HG02885 (cell line): ENCODE results near the gene KCNG2.

Experiments used
- ATAC-seq: cut with Tn5 transposase; IDR thresholded peaks from one replicate; pipeline ENCODE4 v1.9.1; 2021; ENCODE audit warnings: mild to moderate bottlenecking; ENCODE audit not compliant: unreplicated experiment, poor library complexity

KCNG2 gene

DNA sequence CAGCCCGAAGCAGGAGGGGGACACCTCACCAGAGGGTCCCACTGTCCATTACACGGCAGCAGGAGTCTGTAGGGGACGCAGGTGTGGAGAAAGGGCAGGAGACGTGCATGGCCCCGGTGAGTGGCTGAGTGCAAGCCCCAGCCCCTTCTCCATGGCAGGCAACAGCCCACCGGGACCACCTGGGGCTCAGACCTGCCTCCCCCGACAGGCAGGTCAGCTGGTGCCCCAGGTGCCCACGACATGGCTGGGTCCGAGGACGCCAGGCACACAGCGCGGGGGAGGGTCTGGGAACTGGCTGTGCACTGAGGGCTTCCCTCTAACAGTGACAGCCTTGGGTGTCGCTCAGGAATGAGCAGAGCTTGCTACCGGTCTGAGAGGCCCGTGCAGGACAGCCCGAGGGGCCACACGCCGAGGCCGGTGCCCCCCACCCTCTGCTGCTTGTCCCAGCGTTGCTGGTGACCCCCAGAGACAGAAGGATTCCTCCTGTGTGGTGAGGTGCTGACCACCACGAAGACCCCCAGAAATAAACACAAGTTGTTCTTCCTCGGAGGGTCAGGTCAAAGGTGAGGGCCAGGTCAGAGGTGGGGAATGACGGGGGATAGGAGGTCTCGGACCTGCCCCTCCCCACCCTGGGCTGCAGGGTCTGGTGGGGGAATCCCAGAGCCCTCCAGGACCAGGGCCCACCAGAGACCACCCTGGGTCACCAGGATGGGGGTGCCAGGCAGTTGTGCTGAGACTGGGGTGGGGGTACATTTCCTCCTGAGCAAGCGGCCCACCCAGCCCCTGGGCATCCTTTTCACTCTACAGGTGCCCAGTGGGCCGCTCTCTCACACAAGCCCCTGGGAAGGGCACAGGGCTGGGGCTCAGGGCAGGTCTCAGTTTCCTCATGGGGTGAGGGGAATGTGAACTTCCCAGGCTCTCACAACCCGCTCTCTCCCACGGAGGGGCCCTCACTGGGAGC is 103.2 kb downstream of the KCNG2 start:
- ATAC-seq = no peak

DNA sequence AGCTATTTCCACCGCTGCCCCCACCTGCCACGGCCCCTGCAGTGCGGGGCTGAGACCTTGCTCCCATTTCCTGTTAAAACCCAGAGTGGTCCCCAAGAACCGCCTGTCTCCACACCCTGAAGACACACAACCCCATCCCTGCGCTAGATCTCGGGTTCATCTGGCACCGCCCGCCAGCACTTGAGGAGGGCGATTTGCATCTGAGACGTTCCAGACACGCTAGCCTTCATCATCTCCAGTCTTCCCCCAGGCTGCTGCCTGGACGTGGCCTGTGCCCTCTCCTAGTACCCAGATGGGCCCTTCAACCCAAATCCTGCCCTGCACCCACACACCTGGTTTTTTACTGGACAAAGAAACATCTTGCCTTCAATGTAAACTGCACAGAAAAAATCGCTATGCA is 103.9 kb downstream of the KCNG2 start:
- ATAC-seq = no peak

DNA sequence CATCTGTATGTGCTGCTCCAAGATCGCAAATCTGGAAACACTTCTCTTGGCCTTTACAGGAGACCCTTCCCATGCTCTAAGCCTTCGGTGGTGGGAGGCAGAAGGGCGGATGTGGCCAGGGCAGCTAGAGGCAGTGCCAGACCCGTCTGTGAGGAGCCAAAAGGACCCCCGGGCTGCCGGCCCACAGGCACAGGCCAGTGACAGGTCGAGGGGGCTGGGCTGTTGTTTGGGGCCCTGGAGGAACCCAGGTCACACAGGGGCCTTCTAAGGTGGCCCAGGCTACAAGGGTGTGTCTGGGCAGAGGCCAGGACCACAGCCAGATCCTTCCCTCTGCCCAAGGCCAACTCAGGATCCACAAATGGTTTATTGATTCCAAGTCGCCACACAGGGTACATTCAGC is 104.3 kb downstream of the KCNG2 start:
- ATAC-seq = no peak

DNA sequence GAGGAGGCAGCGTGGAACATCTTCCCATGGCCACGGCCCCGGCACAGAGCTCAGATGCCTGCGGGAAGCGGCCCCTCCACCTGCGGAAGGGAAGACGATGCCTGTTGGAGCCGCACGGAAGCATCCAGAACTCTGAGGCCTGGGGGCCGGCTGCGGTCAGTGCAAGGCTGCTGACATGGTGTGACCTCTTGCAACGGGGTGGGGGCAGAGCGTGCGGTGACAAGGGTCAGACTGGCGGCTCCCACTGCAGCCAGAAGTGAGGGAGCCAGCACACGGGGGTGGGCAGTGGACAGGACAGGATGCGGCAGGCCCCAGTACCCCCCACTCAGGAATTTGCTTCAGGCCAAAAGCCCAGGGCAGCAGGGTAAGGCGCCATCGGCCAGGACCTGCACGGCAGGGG is 104.9 kb downstream of the KCNG2 start:
- ATAC-seq = no peak

DNA sequence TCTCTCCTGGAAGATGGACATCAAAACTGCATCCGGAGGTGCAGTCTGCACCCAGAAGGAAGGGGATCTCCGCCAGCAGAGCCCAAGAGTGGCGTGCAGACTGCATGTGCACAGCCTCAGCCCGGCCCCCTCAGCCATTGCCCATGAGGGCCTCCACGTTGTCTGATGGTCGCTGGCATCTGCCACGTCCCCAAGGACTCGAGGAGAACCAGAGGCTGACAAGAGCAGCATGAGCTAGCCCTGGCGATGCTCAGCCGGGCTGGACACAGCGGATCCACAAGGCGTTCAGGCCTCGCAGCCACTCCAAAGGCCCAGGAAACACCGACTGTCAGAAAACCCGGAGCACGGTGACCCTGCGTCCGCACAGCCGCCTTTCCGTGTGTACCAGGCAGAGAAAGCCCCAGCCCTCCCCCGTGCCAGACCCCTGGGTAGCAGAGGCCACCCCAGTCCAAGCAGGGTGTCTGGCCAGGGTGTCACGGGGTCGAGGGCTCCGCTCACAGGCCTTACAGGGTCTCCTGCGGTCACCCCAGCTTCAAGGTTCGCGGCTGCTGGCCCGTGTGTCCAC is 105.4 kb downstream of the KCNG2 start:
- ATAC-seq = no peak

DNA sequence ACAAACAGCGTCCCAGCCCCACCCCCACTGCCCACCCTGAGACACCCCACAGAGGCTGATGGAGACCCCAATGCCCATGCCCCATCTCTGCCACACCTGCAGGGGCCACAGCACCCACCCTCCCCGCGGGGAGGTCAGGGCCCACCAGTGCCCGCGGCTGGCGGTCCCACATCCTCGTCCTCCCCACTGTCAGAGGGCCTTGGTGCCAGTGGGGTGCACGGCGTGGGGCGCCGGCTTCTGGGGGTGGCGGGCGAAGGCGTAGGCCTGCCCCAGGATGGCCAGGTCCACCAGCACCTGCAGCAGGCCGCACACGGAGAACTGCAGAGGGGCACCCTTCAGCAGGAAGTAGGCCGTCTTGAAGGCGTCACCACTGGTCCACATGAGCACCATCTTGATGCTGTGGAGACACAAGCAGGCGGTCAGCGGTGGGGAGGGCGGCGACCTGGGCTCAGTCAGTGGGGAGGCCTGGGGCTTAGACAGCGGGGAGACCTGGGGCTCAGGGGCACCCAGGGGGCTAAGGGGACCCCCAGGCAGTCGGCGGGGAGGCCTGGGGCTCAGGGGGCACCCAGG is 106.1 kb downstream of the KCNG2 start:
- ATAC-seq = no peak

DNA sequence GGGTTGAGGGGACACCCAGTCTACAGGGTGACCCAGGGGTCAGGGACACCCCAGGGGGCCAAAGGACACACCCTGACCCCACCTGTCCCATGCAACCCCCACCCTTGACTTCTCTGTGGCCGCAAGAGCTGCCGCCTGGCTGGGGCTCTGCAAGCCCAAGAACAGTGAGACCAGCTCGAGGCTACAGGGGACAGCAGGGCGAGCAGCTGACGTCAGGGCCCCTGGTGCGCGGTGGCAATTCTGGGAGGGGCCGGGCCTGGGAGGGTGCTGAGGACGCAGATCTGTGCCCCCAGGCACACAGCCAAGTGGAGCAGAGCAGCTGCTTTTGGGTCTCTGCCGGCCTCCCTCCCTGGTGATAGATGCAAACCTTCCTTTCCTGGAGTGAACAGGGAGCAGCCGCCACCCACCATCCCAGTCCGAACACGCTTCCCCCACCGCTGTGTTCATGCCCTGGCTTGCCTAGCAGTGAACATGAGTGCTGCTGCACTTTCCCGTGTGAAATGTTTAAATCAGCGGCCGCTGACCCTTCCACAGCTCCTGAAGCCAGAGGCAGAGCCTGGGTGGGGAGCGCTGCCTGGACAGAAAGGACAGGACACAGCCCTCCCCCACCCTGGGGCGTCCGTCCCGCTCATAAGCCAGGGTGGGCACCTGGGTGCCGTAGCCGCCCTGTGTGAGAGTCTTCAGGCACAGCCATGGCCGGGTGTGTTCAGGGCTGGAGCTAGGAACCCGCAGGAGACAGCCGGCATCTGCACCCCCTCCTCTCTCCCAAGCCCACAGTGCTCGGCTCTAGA is 106.8 kb downstream of the KCNG2 start:
- ATAC-seq = no peak

DNA sequence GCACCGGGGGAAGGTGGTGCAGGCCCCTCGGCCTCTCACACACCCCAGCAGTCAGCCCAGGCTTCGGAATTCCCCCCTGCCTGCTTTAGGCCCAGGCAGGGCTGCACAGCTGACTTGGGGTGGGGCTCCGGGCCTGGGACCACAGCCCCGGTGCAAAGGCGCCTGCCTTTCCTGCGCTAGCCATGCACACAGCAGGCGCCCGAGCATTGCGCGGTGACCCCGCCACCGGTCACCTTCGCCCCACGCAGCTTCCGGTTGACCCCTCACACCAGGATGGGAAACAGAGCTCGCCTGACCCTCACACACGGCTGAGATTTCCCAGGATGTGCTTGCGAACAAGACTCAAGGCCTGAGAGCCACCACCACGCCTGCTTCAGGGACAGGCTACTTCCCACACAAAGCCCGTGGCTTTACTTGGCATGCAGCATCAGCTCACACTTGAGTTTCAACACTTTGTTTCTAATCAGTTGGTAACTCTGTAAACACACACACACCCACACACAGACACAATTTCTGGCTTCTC is 107.7 kb downstream of the KCNG2 start:
- no peak for ATAC-seq

DNA sequence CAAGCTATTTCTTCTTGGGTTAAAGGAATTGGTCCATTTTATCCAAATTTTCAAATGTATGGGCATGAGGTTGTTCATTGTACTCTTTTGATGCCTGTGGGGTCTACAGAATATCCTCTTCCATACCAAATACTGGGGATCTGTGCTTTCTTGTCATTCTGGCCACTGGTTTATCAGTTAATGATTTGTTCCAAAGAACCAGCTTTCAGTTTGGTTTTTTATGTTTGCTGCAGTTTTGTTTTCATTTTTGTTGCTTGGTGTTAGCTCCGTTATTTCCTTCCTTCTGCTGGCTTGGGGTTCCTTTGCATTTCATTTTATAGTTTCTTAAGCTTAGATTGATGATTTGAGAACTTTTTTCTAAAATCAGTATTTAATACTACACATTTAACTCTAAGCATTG is 108.3 kb downstream of the KCNG2 start:
- no peak for ATAC-seq

DNA sequence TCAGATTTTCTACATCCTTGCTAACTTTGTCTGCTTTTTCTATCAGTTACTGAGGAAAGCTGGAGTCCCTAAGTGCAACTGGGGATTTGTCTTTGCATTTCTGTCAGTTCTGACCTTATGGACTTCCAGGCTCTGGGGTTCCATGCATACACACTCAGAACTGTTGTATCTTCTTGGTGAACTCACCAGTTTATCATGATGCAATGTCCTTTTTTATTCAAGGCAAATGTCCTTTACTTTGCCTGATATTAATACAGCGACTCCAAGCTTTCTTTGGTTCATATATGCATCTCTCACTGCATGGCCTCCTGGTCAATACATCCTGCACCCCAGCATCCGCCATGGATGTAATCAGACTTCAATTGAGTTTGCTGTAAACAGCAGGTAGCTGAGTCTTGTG is 109.0 kb downstream of the KCNG2 start:
- no peak for ATAC-seq

DNA sequence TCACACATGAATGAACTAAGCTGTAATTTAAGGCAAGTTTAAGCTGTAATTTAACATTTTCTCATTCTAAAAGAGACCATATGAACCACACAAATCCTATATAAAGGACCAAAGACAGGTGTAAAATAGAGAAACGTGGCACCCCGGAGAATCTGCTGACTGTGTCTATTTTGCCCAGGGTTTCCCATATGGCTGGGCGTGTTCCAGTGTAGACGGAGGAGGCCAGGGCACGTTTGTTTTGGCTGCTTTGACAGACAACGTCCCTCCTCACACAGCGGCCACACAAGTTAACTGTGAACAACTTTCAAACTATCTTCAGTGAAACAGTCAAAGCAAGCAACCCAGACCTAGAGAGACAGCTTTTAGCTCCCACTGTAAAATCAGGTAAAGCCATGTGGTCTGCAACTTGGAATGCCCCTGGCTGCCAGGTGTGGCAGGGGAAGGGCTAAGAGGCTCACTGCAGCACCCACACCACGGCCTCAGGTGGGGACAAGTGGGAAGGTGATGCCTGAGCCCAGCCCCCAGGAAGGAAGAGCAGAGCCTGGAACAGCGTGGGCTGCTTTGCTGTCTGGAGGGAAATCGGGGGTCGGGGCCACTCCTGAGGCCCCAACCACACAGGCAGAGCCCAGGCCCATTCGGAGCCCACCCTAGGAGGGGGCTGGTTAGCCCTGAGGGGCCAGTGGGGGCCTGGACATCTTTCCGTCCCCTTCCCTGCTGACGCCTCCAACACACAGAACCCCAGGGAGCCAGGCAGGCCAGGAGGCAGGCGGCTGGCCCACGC is 113.0 kb downstream of the KCNG2 start:
- ATAC-seq = no peak

DNA sequence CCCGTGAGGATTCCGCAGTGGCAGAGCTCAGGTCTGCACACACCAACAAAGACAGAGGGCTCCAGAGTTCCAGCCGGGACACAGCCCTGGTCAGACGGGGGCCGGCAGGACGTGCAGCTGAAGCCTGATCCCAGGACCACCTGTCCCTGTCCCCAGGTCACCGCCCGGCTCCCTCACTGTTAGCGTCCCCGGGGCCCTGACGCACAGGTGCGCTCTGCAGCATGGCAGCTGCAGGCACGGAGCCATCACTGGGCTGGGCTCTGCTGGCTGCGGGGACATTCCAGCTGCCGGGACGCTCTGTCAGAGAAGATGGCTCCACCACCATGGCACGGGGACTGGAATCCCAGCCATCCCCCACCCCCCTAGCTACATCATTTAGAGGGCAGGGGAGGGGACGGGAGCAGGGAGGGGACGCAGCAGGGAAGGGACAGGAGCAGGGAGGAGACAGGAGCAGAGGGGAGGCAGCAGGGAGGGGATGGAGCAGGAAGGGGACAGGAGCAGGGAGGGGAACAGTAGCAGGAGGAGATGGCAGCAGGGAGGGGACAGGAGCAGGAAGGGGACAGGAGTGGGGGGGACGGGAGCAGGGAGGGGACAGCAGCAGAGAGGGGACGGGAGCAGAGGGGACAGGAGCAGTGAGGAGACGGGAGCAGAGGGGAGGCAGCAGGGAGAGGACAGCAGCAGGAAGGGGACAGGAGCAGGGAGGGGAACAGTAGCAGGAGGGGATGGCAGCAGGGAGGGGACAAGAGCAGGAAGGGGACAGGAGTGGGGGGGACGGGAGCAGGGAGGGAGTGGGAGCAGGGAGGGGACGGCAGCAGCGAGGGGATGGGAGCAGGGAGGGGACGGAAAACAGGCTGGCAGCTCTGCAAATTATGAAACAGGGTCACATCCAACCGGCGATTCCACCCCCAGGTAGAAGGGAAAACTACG is 113.9 kb downstream of the KCNG2 start:
- no peak for ATAC-seq

DNA sequence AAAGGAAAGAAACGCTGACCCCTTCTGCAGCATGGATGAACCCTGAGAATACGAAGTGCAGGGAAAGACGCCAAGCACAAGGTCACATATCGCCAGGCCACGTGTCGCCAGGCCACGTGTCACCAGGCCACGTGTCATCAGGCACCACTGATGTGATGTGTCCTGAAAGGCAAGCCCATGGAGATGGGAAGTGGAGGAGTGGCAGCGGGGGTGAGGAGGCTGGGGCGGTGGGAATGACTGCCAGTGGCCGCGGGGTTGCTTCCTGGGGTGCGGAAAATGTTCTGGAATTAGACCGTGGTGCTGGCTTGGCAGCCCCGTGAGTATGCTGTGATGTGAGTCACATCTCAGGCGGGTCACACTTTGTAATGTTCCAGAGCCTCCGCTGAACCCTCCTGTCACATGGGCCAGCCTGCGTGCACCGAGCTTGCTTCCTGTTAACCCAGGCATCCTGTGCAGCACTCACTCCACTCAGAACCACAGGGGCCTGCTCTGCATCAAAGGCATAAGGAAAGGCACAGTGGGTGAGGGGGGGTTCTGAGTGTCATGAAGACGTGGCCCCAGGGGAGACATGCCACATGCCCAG is 114.8 kb downstream of the KCNG2 start:
- no peak for ATAC-seq

DNA sequence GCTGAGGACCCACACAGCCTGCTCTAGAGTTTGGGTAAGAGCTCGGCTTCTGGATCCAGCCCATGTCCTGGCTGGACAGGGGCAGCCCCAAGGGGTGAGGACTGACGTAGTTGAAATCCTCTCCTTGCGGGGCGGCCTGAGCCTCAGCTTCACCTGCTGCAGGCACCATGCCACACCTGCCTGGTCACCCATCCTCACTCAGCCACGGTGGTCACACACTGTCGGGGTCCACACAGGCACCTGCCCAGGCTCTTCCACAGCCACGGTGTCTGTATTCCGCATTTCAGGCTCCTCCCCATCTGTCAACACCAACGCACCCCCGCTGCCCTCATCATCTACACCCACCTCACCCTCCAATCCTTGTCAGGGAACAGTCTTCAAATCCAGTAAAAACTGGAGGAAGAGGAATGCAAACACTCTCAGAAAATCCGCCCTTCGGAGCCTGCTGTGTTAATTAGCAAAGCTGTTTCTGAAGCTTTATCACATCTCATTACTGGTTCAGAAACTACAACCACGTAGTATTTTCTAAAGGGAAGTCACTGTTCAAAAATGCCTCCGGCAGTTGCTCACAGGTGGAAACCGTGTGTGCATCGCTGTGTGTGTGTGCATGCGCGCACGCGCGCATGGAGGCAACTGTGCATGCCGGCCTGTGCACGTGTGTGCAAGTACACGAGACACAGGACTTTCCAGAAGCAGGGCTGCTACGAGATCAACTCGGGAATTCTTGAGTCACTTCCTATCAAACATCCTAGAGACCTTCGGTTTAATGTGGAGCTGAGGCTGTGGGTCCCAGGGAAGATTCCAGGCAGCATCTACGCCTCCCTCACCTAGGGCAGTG is 115.5 kb downstream of the KCNG2 start:
- no peak for ATAC-seq

DNA sequence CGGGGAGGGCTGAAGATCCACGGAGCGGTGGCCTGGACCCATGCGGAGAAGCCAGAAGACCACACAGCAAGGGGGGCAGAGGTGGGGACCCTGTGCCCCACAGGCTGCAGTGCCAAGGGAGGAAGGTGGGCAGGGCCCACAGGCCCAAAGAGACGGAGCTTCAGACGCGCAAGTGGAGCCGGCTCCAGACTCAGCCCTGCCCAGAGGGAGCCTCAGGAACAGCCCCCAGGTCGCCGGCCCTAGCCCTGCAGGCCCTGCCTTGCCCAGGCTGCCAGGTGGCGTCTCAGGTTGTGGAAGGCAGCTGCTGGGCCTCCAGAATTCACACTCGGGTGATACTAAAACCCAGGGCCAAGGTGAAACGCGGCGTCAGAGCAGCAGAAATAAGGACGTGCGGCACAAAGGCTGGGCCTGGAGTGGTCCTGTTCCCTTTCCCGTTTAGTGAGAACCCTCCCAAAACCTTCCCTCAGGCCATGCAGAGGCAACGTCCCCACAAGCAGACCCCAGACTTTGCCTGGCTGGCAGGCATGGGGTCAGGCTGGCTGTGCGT is 116.9 kb downstream of the KCNG2 start:
- ATAC-seq = no peak

DNA sequence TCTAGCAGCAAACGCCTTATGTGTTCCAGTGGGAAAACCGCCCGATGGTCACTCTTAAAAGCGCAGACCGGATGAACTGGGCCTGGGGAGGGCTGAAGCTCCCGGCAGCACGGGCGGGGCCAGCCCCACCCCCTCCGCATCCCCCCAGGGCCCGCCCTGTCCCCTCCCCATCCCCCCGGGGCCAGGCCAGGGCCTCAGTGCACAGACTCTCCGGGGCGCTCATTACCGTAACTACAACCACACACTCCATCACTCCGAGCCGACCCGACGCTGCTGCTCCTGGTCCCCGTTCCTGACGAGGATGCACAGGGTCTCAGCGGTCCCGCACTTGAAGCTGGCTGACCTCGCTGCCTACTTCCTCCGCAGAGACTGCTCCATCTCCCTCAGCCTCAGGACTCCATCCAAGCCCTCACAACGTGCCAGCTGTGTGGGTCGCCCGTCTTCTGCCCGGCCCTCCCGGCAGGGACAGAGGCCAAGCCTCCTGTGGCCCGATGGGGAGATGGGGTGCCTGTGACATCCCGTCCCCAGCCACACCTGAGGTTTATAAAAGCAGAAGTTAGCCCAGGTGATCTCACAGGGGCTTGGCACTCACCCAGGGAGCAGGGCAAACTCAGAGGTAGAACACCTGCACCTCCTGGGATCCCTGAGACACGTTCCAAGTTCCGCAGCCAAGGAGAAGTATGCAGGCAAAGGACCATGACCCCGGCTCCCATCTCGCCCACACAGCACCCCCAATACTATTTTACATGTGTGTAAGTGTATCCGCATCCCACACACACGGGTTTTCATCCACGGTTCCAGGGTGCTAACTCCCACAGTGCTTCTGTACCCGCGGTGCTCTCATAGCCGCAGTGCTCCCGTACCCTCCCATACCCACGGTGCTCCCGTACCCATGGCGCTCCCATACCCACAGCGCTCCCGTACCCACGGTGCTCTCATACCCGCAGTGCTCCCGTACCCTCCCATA is 117.7 kb downstream of the KCNG2 start:
- no peak for ATAC-seq
